SK-N-MC (cell line): ENCODE measurements around the gene FILIP1L.

Source experiments
- EZH2 ChIP-seq: fragments of 200-600 bp; sonication (generic); IDR thresholded peaks from one replicate; pipeline ENCODE4 v1.6.1; 2017; ENCODE audit warnings: antibody characterized with exemption
- FOXP2 ChIP-seq: optimal IDR thresholded peaks from 2 replicates; pipeline ENCODE3; 2011; ENCODE audit warnings: mild to moderate bottlenecking, moderate library complexity; ENCODE audit not compliant: insufficient read depth; ENCODE audit errors: extremely low read length, control extremely low read depth
- POLR2AphosphoS5 ChIP-seq: IDR thresholded peaks from 2 replicates; pipeline ENCODE4 v1.6.1; 2012; ENCODE audit warnings: mild to moderate bottlenecking, low read depth, low read length, borderline replicate concordance

- TF ChIP-seq EZH2 (no peak), POLR2AphosphoS5 (no peak), FOXP2 (no peak)
Measured at GRCh38 chr3:100149130-100149529, 34.8 kb upstream of the FILIP1L start.
